ENCODE data around the gene CLPSL1.

The CLPSL1 gene

GRCh38 chr6:35796236-35796635 is 15.4 kb downstream of the CLPSL1 start:
- H3K9me3 ChIP-seq (ENCODE audit: control insufficient read depth, low read length) = no peaks in the 10 kb centered on the region
- H3K4me1 ChIP-seq (ENCODE audit: control insufficient read depth, insufficient read depth, low read length, poor library complexity, severe bottlenecking) = no peaks in the 10 kb centered on the region
- H3K4me3 ChIP-seq (ENCODE audit: extremely low read depth, insufficient read depth, low read length, poor library complexity, severe bottlenecking) = no peak overlapping the region
- H3K36me3 ChIP-seq (ENCODE audit: control insufficient read depth, insufficient read depth, low read length) = no peaks in the 10 kb centered on the region
- 88 to 98% methylated on average over 2 to 3 of the region's 4 CpGs for WGBS, 2 experiments (ENCODE audit: insufficient coverage in 2 of 2)
- no peak overlapping the region for H3K27ac ChIP-seq (ENCODE audit: low read depth, low read length, severe bottlenecking)

DNA sequence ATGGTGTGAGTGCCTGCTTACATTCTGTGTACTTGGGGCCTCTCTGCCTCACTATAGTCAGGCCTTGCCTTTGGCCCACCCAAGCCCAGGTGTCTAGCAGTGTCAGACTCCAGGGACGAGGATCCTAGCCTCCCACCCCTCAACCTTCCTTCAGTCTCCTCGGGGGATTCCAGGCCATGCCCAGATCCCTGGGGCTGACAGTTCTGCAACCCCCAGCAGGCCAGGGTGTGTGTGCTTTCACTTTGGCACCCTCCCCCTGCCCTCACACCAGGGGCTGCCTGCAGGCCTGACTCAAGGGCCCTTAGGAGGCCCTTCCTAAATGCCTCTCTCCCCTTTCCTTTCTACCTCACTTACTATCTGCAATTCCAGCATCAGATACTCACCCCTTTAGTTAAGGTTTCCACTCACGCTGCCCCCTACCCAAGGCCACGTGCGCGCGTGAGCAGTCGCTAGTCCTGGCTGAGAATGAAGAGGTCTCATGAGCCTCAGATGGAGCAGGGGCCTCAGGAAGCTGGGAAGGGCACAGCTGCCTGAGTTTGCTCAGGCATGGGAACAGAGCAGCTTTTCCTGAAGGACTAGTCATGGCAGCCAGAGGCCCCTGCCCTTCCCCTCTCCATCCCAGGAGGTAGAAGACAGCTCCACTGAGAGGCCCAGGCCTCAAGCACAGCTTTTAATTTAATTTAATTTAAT is 17.2 kb downstream of the CLPSL1 start:
- 75 to 83% methylated on average over 8 of the region's 8 CpGs for WGBS, 2 experiments (ENCODE audit: insufficient coverage in 2 of 2)
- Histone ChIP-seq H3K4me1 (ENCODE audit: control insufficient read depth, insufficient read depth, low read length, poor library complexity, severe bottlenecking) (no peaks in the 10 kb centered on the region), H3K9me3 (ENCODE audit: control insufficient read depth, low read length) (no peaks in the 10 kb centered on the region), H3K36me3 (ENCODE audit: control insufficient read depth, insufficient read depth, low read length) (no peaks in the 10 kb centered on the region), H3K27ac (ENCODE audit: low read depth, low read length, severe bottlenecking) (no peak overlapping the region), H3K4me3 (ENCODE audit: extremely low read depth, insufficient read depth, low read length, poor library complexity, severe bottlenecking) (no peak overlapping the region)

GRCh38 chr6:35798706-35799105 is 17.9 kb downstream of the CLPSL1 start:
- no peaks in the 10 kb centered on the region for H3K4me1 ChIP-seq (ENCODE audit: control insufficient read depth, insufficient read depth, low read length, poor library complexity, severe bottlenecking)
- WGBS, 2 experiments (ENCODE audit: insufficient coverage in 2 of 2) = 85 to 93% methylated on average over 3 to 5 of the region's 5 CpGs
- H3K9me3 ChIP-seq (ENCODE audit: control insufficient read depth, low read length) = no peaks in the 10 kb centered on the region
- no peak overlapping the region for H3K4me3 ChIP-seq (ENCODE audit: extremely low read depth, insufficient read depth, low read length, poor library complexity, severe bottlenecking)
- H3K36me3 ChIP-seq (ENCODE audit: control insufficient read depth, insufficient read depth, low read length) = no peaks in the 10 kb centered on the region
- H3K27ac ChIP-seq (ENCODE audit: low read depth, low read length, severe bottlenecking) = no peak overlapping the region

GRCh38 chr6:35801148-35801547 is 20.3 kb downstream of the CLPSL1 start:
- no peak overlapping the region for H3K4me3 ChIP-seq (ENCODE audit: extremely low read depth, insufficient read depth, low read length, poor library complexity, severe bottlenecking)
- H3K9me3 ChIP-seq (ENCODE audit: control insufficient read depth, low read length) = no peaks in the 10 kb centered on the region
- H3K27ac ChIP-seq (ENCODE audit: low read depth, low read length, severe bottlenecking) = no peak overlapping the region
- WGBS, 2 experiments (ENCODE audit: insufficient coverage in 2 of 2) = 75 to 83% methylated on average over 1 to 2 of the region's 3 CpGs
- H3K36me3 ChIP-seq (ENCODE audit: control insufficient read depth, insufficient read depth, low read length) = no peaks in the 10 kb centered on the region
- H3K4me1 ChIP-seq (ENCODE audit: control insufficient read depth, insufficient read depth, low read length, poor library complexity, severe bottlenecking) = no peaks in the 10 kb centered on the region

- Histone ChIP-seq H3K9me3 (ENCODE audit: control insufficient read depth, low read length) (no peaks in the 10 kb centered on the region), H3K4me1 (ENCODE audit: control insufficient read depth, insufficient read depth, low read length, poor library complexity, severe bottlenecking) (no peaks in the 10 kb centered on the region), H3K27ac (ENCODE audit: low read depth, low read length, severe bottlenecking) (no peak within 1 kb of the TSS), H3K36me3 (ENCODE audit: control insufficient read depth, insufficient read depth, low read length) (no peaks in the 10 kb centered on the region), H3K4me3 (ENCODE audit: extremely low read depth, insufficient read depth, low read length, poor library complexity, severe bottlenecking) (peak within 1 kb of the TSS; percentile 32)
- 9 to 27% methylated on average over 21 to 31 of the region's 40 CpGs for WGBS, 2 experiments (ENCODE audit: insufficient coverage in 2 of 2)
Measured at GRCh38 chr6:35804996-35805736, 24.3 kb downstream of the CLPSL1 start, which contains the start of gene LHFPL5. Gene LHFPL5, plus strand, starts transcription at chr6:35805352. Its CDS starts 319 bp downstream, at chr6:35805671.

DNA sequence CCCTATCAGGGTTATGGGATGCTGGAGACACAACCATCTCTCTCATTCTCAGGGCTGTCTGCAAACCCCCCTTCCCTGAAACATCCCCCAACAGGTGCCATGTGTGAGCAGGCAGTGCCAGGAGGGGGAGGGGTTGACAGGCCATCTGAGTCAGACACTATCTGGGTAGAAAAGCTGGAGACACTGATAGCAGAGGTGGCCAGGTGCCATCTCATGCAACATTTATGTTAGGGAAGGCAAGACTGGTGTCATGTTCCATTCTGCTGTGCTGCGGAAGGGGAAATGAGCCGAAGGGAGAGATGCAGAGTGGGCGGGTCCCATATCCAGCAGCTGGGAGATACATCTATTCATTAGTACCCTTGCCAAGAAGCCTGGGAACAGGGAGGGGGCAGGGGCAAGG is 27.9 kb downstream of the CLPSL1 start:
- WGBS, 2 experiments (ENCODE audit: insufficient coverage in 2 of 2) = no CpG with 5 or more reads among the region's 3 CpGs
- Histone ChIP-seq H3K36me3 (ENCODE audit: control insufficient read depth, insufficient read depth, low read length) (no peaks in the 10 kb centered on the region), H3K9me3 (ENCODE audit: control insufficient read depth, low read length) (no peaks in the 10 kb centered on the region)

DNA sequence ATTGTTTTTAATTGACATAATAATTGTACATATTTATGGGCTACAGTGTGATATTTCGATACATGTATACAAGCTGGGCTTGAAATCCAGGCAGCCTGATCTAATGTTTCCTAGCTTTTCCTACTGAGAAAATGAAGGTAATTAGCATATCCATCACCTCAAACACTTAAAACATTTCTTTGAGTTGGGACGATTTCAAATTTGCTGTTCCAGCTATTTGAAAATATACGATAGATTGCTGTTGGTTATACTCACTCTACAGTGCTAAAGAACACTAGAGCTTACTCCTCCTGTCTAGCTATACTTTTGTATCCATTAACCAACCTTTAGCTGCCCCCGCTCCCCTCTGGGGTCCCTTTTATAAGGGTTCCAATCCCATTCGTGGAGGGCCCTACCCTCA is 29.0 kb downstream of the CLPSL1 start:
- Histone ChIP-seq H3K9me3 (ENCODE audit: control insufficient read depth, low read length) (no peaks in the 10 kb centered on the region), H3K36me3 (ENCODE audit: control insufficient read depth, insufficient read depth, low read length) (no peaks in the 10 kb centered on the region)
- 75 to 83% methylated on average over 2 of the region's 5 CpGs for WGBS, 2 experiments (ENCODE audit: insufficient coverage in 2 of 2)

More for the DNA sequence above, 27.9 kb downstream of the CLPSL1 start:
- Histone ChIP-seq H3K27ac (ENCODE audit: low read depth, low read length, severe bottlenecking) (no peak overlapping the region), H3K4me1 (ENCODE audit: control insufficient read depth, insufficient read depth, low read length, poor library complexity, severe bottlenecking) (no peaks in the 10 kb centered on the region), H3K4me3 (ENCODE audit: extremely low read depth, insufficient read depth, low read length, poor library complexity, severe bottlenecking) (no peak overlapping the region)

DNA sequence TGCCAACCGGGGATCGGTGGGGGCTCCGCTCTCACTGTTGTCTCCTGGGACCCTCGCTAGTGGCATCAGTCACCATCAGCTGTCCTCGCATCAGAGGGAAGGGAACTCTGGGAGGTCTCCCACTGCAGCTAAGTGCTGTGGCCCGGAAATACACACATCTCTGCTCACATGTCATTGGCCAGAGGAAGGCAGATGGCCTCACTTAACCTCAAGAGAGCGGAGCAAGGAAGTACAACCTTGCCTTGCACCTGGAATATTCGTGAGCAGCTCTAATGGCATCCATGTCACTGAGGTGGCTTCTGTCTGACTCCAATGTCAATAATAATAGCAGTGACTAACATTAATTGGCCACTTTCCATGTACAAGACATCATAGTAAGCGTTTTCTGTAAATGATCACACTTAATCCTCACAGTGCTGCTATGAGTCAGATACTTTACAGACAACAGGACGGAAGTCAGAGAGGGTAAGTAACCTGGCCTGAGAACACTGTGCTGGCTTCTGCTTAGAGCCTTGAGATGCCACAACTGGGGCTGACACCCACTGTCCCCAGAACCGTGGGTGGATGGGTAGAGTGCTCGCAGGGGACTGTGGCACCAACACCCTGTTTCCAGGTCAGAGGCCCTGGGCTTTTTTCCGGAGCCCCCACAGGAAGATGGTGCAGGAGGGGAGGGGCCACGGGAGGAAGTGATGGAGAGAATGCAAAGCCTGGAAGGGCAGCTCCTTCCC is 30.3 kb downstream of the CLPSL1 start:
- H3K4me1 ChIP-seq (ENCODE audit: control insufficient read depth, insufficient read depth, low read length, poor library complexity, severe bottlenecking) = no peaks in the 10 kb centered on the region
- no peaks in the 10 kb centered on the region for H3K9me3 ChIP-seq (ENCODE audit: control insufficient read depth, low read length)
- no peak overlapping the region for H3K27ac ChIP-seq (ENCODE audit: low read depth, low read length, severe bottlenecking)
- H3K4me3 ChIP-seq (ENCODE audit: extremely low read depth, insufficient read depth, low read length, poor library complexity, severe bottlenecking) = no peak overlapping the region
- WGBS, 2 experiments (ENCODE audit: insufficient coverage in 2 of 2) = 93% methylated on average over 13 of the region's 14 CpGs
- no peaks in the 10 kb centered on the region for H3K36me3 ChIP-seq (ENCODE audit: control insufficient read depth, insufficient read depth, low read length)

More for the DNA sequence above, 29.0 kb downstream of the CLPSL1 start:
- Histone ChIP-seq H3K4me3 (ENCODE audit: extremely low read depth, insufficient read depth, low read length, poor library complexity, severe bottlenecking) (no peak overlapping the region), H3K4me1 (ENCODE audit: control insufficient read depth, insufficient read depth, low read length, poor library complexity, severe bottlenecking) (no peaks in the 10 kb centered on the region), H3K27ac (ENCODE audit: low read depth, low read length, severe bottlenecking) (no peak overlapping the region)

GRCh38 chr6:35811699-35811995 is 30.8 kb downstream of the CLPSL1 start:
- H3K27ac ChIP-seq (ENCODE audit: low read depth, low read length, severe bottlenecking) = no peak overlapping the region
- H3K9me3 ChIP-seq (ENCODE audit: control insufficient read depth, low read length) = no peaks in the 10 kb centered on the region
- H3K4me1 ChIP-seq (ENCODE audit: control insufficient read depth, insufficient read depth, low read length, poor library complexity, severe bottlenecking) = no peaks in the 10 kb centered on the region
- no peaks in the 10 kb centered on the region for H3K36me3 ChIP-seq (ENCODE audit: control insufficient read depth, insufficient read depth, low read length)
- 91 to 92% methylated on average over 4 to 6 of the region's 6 CpGs for WGBS, 2 experiments (ENCODE audit: insufficient coverage in 2 of 2)
- H3K4me3 ChIP-seq (ENCODE audit: extremely low read depth, insufficient read depth, low read length, poor library complexity, severe bottlenecking) = no peak overlapping the region

DNA sequence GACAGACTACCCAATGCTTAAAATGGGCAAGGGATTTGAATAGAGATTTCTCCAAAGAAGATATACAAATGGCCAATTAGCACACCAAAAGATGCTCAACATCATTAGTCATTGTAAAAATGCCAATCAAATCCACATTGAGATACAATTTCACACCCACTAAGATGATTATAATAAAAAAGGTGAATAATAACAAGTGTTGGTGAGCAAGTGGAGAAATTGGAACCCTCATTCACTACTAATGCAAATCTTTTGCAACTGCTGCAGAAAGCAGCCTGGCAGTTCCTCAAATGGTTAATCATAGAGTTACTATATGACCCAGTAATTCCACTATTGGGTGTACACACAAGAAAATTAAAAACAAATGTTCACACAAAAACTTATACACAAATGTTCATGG is 36.7 kb downstream of the CLPSL1 start:
- Histone ChIP-seq H3K27ac (ENCODE audit: low read depth, low read length, severe bottlenecking) (no peak overlapping the region), H3K36me3 (ENCODE audit: control insufficient read depth, insufficient read depth, low read length) (no peaks in the 10 kb centered on the region), H3K9me3 (ENCODE audit: control insufficient read depth, low read length) (peaks cover 3% of the 10 kb centered on the region), H3K4me3 (ENCODE audit: extremely low read depth, insufficient read depth, low read length, poor library complexity, severe bottlenecking) (no peak overlapping the region), H3K4me1 (ENCODE audit: control insufficient read depth, insufficient read depth, low read length, poor library complexity, severe bottlenecking) (no peaks in the 10 kb centered on the region)

DNA sequence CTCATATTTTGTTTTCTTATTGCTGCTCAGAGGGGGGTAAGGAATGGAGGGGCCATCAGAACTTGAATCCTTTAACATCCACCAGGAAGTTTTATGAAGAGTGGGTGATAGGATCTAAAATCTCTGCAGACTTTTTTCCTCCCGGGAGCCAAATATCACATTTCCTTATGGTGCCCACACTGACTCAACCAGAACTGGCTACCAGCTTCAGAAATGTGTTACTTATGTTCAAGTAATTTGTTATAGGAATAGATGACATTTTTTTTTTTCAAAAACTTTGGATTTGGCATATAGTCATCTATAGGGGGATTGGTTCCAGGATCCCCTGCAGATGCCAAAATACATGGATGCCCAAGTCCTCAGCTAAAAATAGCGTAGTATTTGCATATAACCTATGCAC is 42.8 kb downstream of the CLPSL1 start:
- WGBS, 2 experiments (ENCODE audit: insufficient coverage in 2 of 2) = no CpG with 5 or more reads among the region's 2 CpGs
- Histone ChIP-seq H3K4me1 (ENCODE audit: control insufficient read depth, insufficient read depth, low read length, poor library complexity, severe bottlenecking) (no peaks in the 10 kb centered on the region), H3K9me3 (ENCODE audit: control insufficient read depth, low read length) (no peaks in the 10 kb centered on the region), H3K36me3 (ENCODE audit: control insufficient read depth, insufficient read depth, low read length) (no peaks in the 10 kb centered on the region), H3K27ac (ENCODE audit: low read depth, low read length, severe bottlenecking) (no peak overlapping the region), H3K4me3 (ENCODE audit: extremely low read depth, insufficient read depth, low read length, poor library complexity, severe bottlenecking) (no peak overlapping the region)
